Measurements from ENCODE around the gene CSAG3. TPM values are rescaled to one million over a fixed set of nuclear protein-coding genes. Genes with fewer than 3 reads are reported as not detected.

The CSAG3 gene
- total and polyA plus RNA-seq, 2 of the 8 experiments (the other 6 are each of a cell fraction or from before 2014, with no cell fraction given) = 0.12 TPM; not detected in 1

- no peak for TF ChIP-seq CHD7 (IDR thresholded peaks at IDR 0.05; ENCODE audit: insufficient replicate concordance, low read length)
- TF ChIP-seq TAF1 (IDR thresholded peaks at IDR 0.05; ENCODE audit: low read depth, low read length) = no peak
- TF ChIP-seq SRF (IDR thresholded peaks at IDR 0.05; ENCODE audit: low read depth, low read length) = no peak
- no peak for TF ChIP-seq CEBPB (IDR thresholded peaks at IDR 0.05; ENCODE audit: low read depth, low read length)
- no peak for TF ChIP-seq JUN (IDR thresholded peaks at IDR 0.05; ENCODE audit: low read depth, low read length)
- no peak for TF ChIP-seq HDAC2 (IDR thresholded peaks at IDR 0.05; ENCODE audit: borderline replicate concordance in 1 of 2, low read depth in 2 of 2, low read length in 2 of 2)
- no peak for TF ChIP-seq GTF2F1 (IDR thresholded peaks at IDR 0.05; ENCODE audit: borderline replicate concordance, low read depth, low read length)
- no peak for TF ChIP-seq ASH2L (IDR thresholded peaks at IDR 0.05; ENCODE audit: low read length)
- no peak for TF ChIP-seq SIRT6 (IDR thresholded peaks at IDR 0.05; ENCODE audit: low read length)
- no peak for TF ChIP-seq RAD21 (IDR thresholded peaks at IDR 0.05 in 1 of 2, conservative IDR thresholded peaks at IDR 0.05 in 1 of 2; ENCODE audit: low read depth in 2 of 2, low read length in 2 of 2)
- no peak for TF ChIP-seq JUND (IDR thresholded peaks at IDR 0.05; ENCODE audit: low read length)
- TF ChIP-seq POLR2A (IDR thresholded peaks at IDR 0.05; ENCODE audit: control extremely low read depth in 1 of 2, low read depth in 2 of 2, low read length in 2 of 2) = no peak
Measured at GRCh38 chrX:152735860-152736511, 23.0 kb upstream of the CSAG3 start (continued).
